GM12878 (cell line): ENCODE data around the gene GNL3. TPM values are rescaled to one million over a fixed set of nuclear protein-coding genes. Genes with fewer than 3 reads are reported as not detected.
A peak's percentile ranks its signal among the peaks of the same experiment; 100 is the strongest.

ENCODE experiments used
- BACH1 ChIP-seq: fragments of 450-650 bp; IDR thresholded peaks from 2 replicates; pipeline ENCODE4 v1.6.1; 2017; ENCODE audit warnings: mild to moderate bottlenecking, borderline replicate concordance
- CBFB ChIP-seq: IDR thresholded peaks from 2 replicates; pipeline ENCODE4 v1.6.1; 2016; ENCODE audit warnings: antibody characterized with exemption, low read depth
- CREB1 ChIP-seq: IDR thresholded peaks from 2 replicates; pipeline ENCODE4 v1.6.1; 2012; ENCODE audit warnings: low read depth, mild to moderate bottlenecking, inconsistent platforms
- DPF2 ChIP-seq: fragments of 450-650 bp; IDR thresholded peaks from 2 replicates; pipeline ENCODE4 v1.6.1; 2017; ENCODE audit warnings: mild to moderate bottlenecking
- E4F1 ChIP-seq: fragments of 450-650 bp; IDR thresholded peaks from 2 replicates; pipeline ENCODE4 v1.6.1; 2018; ENCODE audit warnings: borderline replicate concordance, mild to moderate bottlenecking; ENCODE audit not compliant: partially characterized antibody
- EZH2 ChIP-seq: IDR thresholded peaks from 2 replicates; pipeline ENCODE4 v1.6.1; 2012; ENCODE audit warnings: low read depth, mild to moderate bottlenecking, control low read depth, inconsistent platforms, low read length, borderline replicate concordance; ENCODE audit not compliant: control insufficient read depth
- HDAC2 ChIP-seq: fragments of 200-600 bp; sonication (generic); IDR thresholded peaks from 2 replicates; pipeline ENCODE4 v1.6.1; 2017
- MLLT1 ChIP-seq: fragments of 450-650 bp; IDR thresholded peaks from 2 replicates; pipeline ENCODE4 v1.6.1; 2016; ENCODE audit warnings: mild to moderate bottlenecking
- RAD21 ChIP-seq: IDR thresholded peaks from 2 replicates; pipeline ENCODE4 v1.6.1; 2011; ENCODE audit warnings: mild to moderate bottlenecking, low read depth, low read length, moderate library complexity; ENCODE audit not compliant: insufficient read depth
- RELB ChIP-seq: fragments of 450-650 bp; IDR thresholded peaks from 2 replicates; pipeline ENCODE4 v1.6.1; 2017; ENCODE audit warnings: low read depth, mild to moderate bottlenecking, moderate library complexity
- RUNX3 ChIP-seq: IDR thresholded peaks from 2 replicates; pipeline ENCODE4 v1.6.1; 2012; ENCODE audit warnings: low read length, inconsistent platforms
- SUPT20H ChIP-seq: IDR thresholded peaks from 2 replicates; pipeline ENCODE4 v1.6.1; 2011; ENCODE audit warnings: low read depth, mild to moderate bottlenecking, low read length, moderate library complexity, borderline replicate concordance; ENCODE audit not compliant: control insufficient read depth
- TBL1XR1 ChIP-seq: IDR thresholded peaks from 2 replicates; pipeline ENCODE4 v1.6.1; 2012; ENCODE audit warnings: low read depth, low read length, improper control_type of control experiment
- TCF3 ChIP-seq: IDR thresholded peaks from 2 replicates; pipeline ENCODE4 v1.6.1; 2012; ENCODE audit warnings: low read depth, mild to moderate bottlenecking, low read length, borderline replicate concordance; ENCODE audit not compliant: insufficient read depth
- TCF7 ChIP-seq: IDR thresholded peaks from 2 replicates; pipeline ENCODE4 v1.6.1; 2014; ENCODE audit warnings: antibody characterized with exemption, borderline replicate concordance
- polyA plus RNA-seq, 11 experiments: library from polyadenylated mRNA; depleted of rRNA in 4 of 11; unstranded in 6 of 11; stranded (reverse) in 5 of 11; fragments of >200 nt; fragmentation: Nextera tagmentation in 4 of 11; fragmentation: Illumina TruSeq in 1 of 11; extraction: Ambion mirVana in 4 of 11; extraction: Trizol in 1 of 11; gene quantifications; 1 replicate in 1 of 11; 2 replicates in 10 of 11; pipeline versions ENCODE4 v1.2.1 to v1.2.3, GENCODE V29; 2011 to 2016; ENCODE audit warnings: inconsistent platforms in 2 of 11, missing spikeins in 2 of 11, low read depth in 1 of 11
- total RNA-seq, 4 experiments: library from RNA; depleted of rRNA in 3 of 4; stranded (reverse); fragments of >200 nt in 3 of 4; fragmentation: Illumina TruSeq in 1 of 4; extraction: Trizol in 1 of 4; gene quantifications; 2 replicates each; pipeline versions ENCODE4 v1.2.1 to v1.2.3, GENCODE V29; 2013 to 2021

GNL3 gene
- total and polyA plus RNA-seq, 10 of the 15 experiments (the other 5 are each of a cell fraction or from before 2014, with no cell fraction given): 172 to 368 (median 257) TPM

- TF ChIP-seq E4F1: peak; percentile 25
- TF ChIP-seq CBFB: 0 out of 2 replicates have a peak, but pooled peaks have one; percentile 51
- TF ChIP-seq RELB: peak; percentile 85
- 0 out of 2 replicates have a peak, but pooled peaks have one; percentile 54 for TF ChIP-seq CREB1
- no peak for TF ChIP-seq BACH1
- TF ChIP-seq EZH2: no peak
- TF ChIP-seq RAD21: no peak
- TF ChIP-seq TCF3: 0 out of 2 replicates have a peak, but pooled peaks have one; percentile 28
- TF ChIP-seq RUNX3: peak; percentile 82
- peak; percentile 68 for TF ChIP-seq TCF7
- peak; percentile 76 for TF ChIP-seq MLLT1
- TF ChIP-seq DPF2: no peak
- TF ChIP-seq HDAC2: no peak
- no peak for TF ChIP-seq TBL1XR1
- TF ChIP-seq SUPT20H: no peak
These were observed 535 bp upstream of the GNL3 start (continued) for GRCh38 chr3:52685285-52685708.
